ENCODE data around the gene RNPEP. TPM values are rescaled to one million over a fixed set of nuclear protein-coding genes. Genes with fewer than 3 reads are reported as not detected.
A peak's percentile ranks its signal among the peaks of the same experiment; 100 is the strongest.

RNPEP gene
- total and polyA plus RNA-seq, 2 of the 13 experiments (the other 11 are each of a cell fraction or from before 2014, with no cell fraction given): 20.6 to 38.4 TPM

GRCh38 chr1:202005958-202006357 lies 23.5 kb downstream of the RNPEP start (continued):
- no peak for TF ChIP-seq HMGXB3 (CRISPR knock-in tag; IDR thresholded peaks at IDR 0.05; ENCODE audit: borderline replicate concordance)
- TF ChIP-seq FOXA1 (IDR thresholded peaks at IDR 0.05): no peak
- TF ChIP-seq FOXA1 (CRISPR knock-in tag; IDR thresholded peaks at IDR 0.05): peak; percentile 25; the same call in 1 of the 2 replicates
- no peak for TF ChIP-seq SKIL (CRISPR knock-in tag; IDR thresholded peaks at IDR 0.05; ENCODE audit: borderline replicate concordance)
- no peak for TF ChIP-seq DRAP1 (CRISPR knock-in tag; IDR thresholded peaks at IDR 0.05)
- TF ChIP-seq RFX3 (CRISPR knock-in tag; IDR thresholded peaks at IDR 0.05): no peak
- TF ChIP-seq ZFX (CRISPR knock-in tag; IDR thresholded peaks at IDR 0.05; ENCODE audit: low read depth): no peak
- TF ChIP-seq ZNF720 (CRISPR knock-in tag; IDR thresholded peaks at IDR 0.05): no peak
- no peak for TF ChIP-seq PRPF4 (IDR thresholded peaks at IDR 0.05; ENCODE audit: low read depth, low read length, poor library complexity, severe bottlenecking)
- no peak for TF ChIP-seq CSRNP1 (CRISPR knock-in tag; IDR thresholded peaks at IDR 0.05)
- TF ChIP-seq HES4 (CRISPR knock-in tag; IDR thresholded peaks at IDR 0.05; ENCODE audit: borderline replicate concordance): no peak
- TF ChIP-seq POLR2AphosphoS5 (IDR thresholded peaks at IDR 0.05; ENCODE audit: low read depth, low read length): no peak
- TF ChIP-seq SNAPC5 (CRISPR knock-in tag; IDR thresholded peaks at IDR 0.05; ENCODE audit: borderline replicate concordance): no peak
- TF ChIP-seq ZNF263 (CRISPR knock-in tag; IDR thresholded peaks at IDR 0.05): no peak
- peak; percentile 16; the same call in 1 of the 2 replicates for TF ChIP-seq PATZ1 (CRISPR knock-in tag; IDR thresholded peaks at IDR 0.05)
- no peak for TF ChIP-seq NCOA5 (CRISPR knock-in tag; IDR thresholded peaks at IDR 0.05)
- no peak for TF ChIP-seq ZNF383 (CRISPR knock-in tag; IDR thresholded peaks at IDR 0.05; ENCODE audit: borderline replicate concordance)
- TF ChIP-seq ZBTB42 (CRISPR knock-in tag; IDR thresholded peaks at IDR 0.05): no peak
- TF ChIP-seq PTBP1 (IDR thresholded peaks at IDR 0.05; ENCODE audit: low read depth, low read length, poor library complexity, severe bottlenecking): no peak
- TF ChIP-seq ZNF776 (CRISPR knock-in tag; IDR thresholded peaks at IDR 0.05): no peak

Data from HepG2 (cell line).